ENCODE data around the gene FYB2.

Gene FYB2

DNA sequence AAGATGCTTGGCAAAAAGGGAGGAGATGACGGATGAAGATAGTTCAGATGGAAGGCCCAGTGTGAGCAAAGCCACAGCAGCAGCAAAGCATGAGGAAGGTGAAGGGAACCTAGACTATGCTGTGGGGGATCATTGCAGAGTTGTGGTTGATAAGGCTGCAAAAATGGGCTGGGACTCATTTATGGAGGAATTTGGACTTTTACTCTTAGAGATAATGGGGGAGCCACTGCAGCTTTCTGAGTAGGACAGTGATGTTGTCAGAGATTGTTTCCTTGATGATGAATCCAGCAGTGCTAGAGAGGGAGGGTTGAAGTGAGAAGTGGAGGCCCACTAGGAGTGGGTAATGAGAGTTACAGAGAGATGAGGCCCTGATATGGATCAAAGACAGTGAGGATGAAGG is 33.3 kb upstream of the FYB2 start:
- no peak overlapping the region for H3K4me3 ChIP-seq (ENCODE audit: low read depth, low read length)
- no peaks in the 10 kb centered on the region for H3K36me3 ChIP-seq (replicated peaks)
- no peak overlapping the region for H3K27ac ChIP-seq
- in situ Hi-C loops (cut with HindIII; ENCODE audit: low pct_ligation_motif_present, low sequenced_read_pairs), result no loop called here
- no peak for DNase-seq
- TF ChIP-seq CTCF (IDR thresholded peaks at IDR 0.05; ENCODE audit: low read depth, low read length, missing control alignments), result no peak
- no peaks in the 10 kb centered on the region for H3K27me3 ChIP-seq (replicated peaks)

DNA sequence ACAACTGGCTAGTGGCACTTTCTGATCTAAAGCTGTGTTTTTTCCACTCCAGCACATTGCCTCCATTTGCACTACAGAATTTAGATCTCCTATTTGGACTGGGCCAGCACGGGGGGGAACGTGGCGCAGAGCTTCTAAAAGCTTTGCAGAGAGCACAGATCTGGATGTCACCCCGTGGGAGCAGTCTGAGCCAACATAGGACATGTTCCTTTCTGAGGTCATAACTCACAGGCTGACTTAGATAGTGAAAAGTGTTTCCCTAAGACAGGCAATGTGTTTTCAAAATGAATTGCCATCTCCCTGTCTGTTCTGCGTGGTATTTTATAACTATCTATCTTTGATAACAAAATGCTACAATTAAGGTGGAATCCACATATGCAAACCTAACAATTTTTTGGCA is 31.7 kb upstream of the FYB2 start:
- Histone ChIP-seq H3K36me3 (replicated peaks) (no peaks in the 10 kb centered on the region), H3K4me3 (ENCODE audit: low read depth, low read length) (no peak overlapping the region), H3K27me3 (replicated peaks) (no peaks in the 10 kb centered on the region), H3K27ac (no peak overlapping the region)
- in situ Hi-C loops (cut with HindIII; ENCODE audit: low pct_ligation_motif_present, low sequenced_read_pairs), result no loop called here
- TF ChIP-seq CTCF (IDR thresholded peaks at IDR 0.05; ENCODE audit: low read depth, low read length, missing control alignments), result no peak
- no peak for DNase-seq

GRCh38 chr1:56850411-56850810 is 31.2 kb upstream of the FYB2 start:
- in situ Hi-C loops (cut with HindIII; ENCODE audit: low pct_ligation_motif_present, low sequenced_read_pairs), result no loop called here
- no peak for DNase-seq
- no peak overlapping the region for H3K4me3 ChIP-seq (ENCODE audit: low read depth, low read length)
- no peaks in the 10 kb centered on the region for H3K27me3 ChIP-seq (replicated peaks)
- no peak overlapping the region for H3K27ac ChIP-seq
- TF ChIP-seq CTCF (IDR thresholded peaks at IDR 0.05; ENCODE audit: low read depth, low read length, missing control alignments), result no peak
- no peaks in the 10 kb centered on the region for H3K36me3 ChIP-seq (replicated peaks)

- H3K27me3 ChIP-seq (replicated peaks), result no peaks in the 10 kb centered on the region
- H3K4me3 ChIP-seq (ENCODE audit: low read depth, low read length), result no peak overlapping the region
- in situ Hi-C loops (cut with HindIII; ENCODE audit: low pct_ligation_motif_present, low sequenced_read_pairs), result no loop called here
- no peak for DNase-seq
- H3K27ac ChIP-seq, result no peak overlapping the region
- no peak for TF ChIP-seq CTCF (IDR thresholded peaks at IDR 0.05; ENCODE audit: low read depth, low read length, missing control alignments)
- no peaks in the 10 kb centered on the region for H3K36me3 ChIP-seq (replicated peaks)
Observed at GRCh38 chr1:56849750-56850149, 30.5 kb upstream of the FYB2 start.

DNA sequence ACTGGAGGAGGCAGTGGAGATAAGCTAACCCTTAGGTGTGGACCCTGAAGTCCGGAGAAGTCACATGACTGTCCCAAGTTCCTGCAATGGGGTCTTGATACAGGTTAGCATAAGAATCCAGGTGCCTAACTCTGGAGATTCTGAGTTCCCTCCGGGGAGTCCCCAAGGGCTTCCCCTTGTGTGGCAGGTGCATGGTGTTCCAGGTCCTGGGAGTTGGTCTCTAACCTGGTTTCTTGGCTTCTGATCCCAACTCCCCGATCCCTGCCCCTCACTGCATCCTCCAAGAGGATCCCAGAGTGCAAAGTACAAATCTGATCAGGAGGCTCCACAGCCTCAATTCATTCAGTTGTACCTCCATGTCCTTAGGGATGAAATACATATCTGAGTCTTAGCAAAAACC is 26.1 kb upstream of the FYB2 start:
- H3K27me3 ChIP-seq (replicated peaks), result no peaks in the 10 kb centered on the region
- H3K27ac ChIP-seq, result no peak overlapping the region
- in situ Hi-C loops (cut with HindIII; ENCODE audit: low pct_ligation_motif_present, low sequenced_read_pairs), result no loop called here
- H3K4me3 ChIP-seq (ENCODE audit: low read depth, low read length), result no peak overlapping the region
- H3K36me3 ChIP-seq (replicated peaks), result no peaks in the 10 kb centered on the region
- TF ChIP-seq CTCF (IDR thresholded peaks at IDR 0.05; ENCODE audit: low read depth, low read length, missing control alignments), result no peak
- DNase-seq, result no peak

DNA sequence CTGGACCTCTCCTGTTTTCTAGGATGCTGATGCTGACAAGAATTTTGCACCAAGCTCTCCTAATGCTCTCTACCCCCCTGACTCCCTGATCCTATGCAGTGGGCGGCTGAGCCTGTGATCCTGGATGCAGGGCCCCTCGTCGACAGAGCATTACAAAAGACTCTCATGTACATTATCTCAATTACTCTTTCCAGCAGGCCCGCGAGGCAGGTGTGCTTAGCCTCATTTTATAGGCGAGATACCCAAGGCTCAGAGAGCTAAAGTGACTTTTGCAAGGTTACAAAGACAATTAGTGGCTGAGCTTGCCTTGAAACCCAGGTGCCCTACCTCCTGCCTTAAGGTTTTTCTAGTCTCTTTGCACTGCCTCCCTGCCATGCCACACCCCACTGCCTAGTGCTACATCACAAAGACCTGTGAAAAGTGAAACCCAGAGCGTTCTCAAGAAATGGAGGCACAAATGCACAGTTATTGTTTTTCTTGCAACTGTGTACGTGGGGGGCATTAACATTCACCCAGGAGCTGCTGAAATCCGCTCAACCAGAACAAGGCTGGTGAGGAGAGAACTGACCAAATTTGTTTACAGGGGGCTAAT is 25.4 kb upstream of the FYB2 start:
- in situ Hi-C loops (cut with HindIII; ENCODE audit: low pct_ligation_motif_present, low sequenced_read_pairs), result no loop called here
- no peak for DNase-seq
- Histone ChIP-seq H3K4me3 (ENCODE audit: low read depth, low read length) (no peak overlapping the region), H3K27me3 (replicated peaks) (no peaks in the 10 kb centered on the region), H3K36me3 (replicated peaks) (no peaks in the 10 kb centered on the region), H3K27ac (no peak overlapping the region)
- TF ChIP-seq CTCF (IDR thresholded peaks at IDR 0.05; ENCODE audit: low read depth, low read length, missing control alignments), result no peak
